ENCODE data around the gene KRT83. TPM values are rescaled to one million over a fixed set of nuclear protein-coding genes. Genes with fewer than 3 reads are reported as not detected.

The KRT83 gene
- total RNA-seq, 1 experiment from 2014 or later: not detected

DNA sequence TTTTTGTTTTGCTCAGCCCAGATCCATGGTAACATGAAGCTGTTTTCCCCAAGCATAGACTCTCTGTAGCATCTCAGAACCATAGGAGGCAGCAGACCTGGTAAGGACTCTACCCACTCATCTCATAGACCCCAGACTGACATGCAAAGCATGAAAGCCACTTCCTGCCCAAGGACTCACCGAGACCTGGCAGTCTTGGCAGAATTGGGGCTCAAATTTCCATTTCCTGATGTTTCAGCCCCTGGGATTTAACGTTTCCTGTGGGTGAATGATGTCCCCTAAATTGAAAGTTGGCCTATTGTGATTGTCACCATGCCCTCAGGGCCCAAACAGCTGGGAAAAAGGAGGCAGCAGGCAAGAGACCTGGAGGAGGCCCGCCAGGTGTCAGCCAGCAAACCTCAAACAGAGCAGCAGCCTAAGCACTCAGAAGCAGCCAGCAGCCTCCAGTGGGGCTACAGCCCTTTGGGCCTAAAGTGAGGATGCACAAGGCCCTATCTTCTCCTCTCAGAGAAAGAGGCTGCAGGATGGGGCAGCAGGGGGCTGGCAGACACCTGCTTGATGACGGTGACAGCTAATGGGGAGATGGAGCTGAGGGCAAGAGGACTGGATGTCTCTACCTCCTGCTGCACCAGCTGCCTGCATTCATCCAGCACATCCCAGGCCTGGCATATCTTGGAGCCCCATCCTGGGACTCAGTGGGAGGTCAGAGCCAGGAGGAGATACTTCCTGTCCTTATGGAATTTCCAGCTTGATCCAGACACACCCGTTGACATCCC, 37.6 kb upstream of the KRT83 start:
- Histone ChIP-seq H3K79me2 (ENCODE audit: insufficient read depth, low read length) (no peaks in the 10 kb centered on the region), H2BK5ac (ENCODE audit: insufficient read length, low read length) (no peak overlapping the region), H3K79me1 (ENCODE audit: insufficient read depth, low read depth, low read length, poor library complexity, severe bottlenecking) (no peaks in the 10 kb centered on the region), H4K5ac (ENCODE audit: insufficient read length, low read depth, low read length) (no peak overlapping the region), H4K91ac (ENCODE audit: insufficient read length, low read depth, low read length) (no peak overlapping the region), H2BK20ac (ENCODE audit: low read depth, low read length, poor library complexity, severe bottlenecking) (no peak overlapping the region), H4K8ac (replicated peaks; ENCODE audit: insufficient read length, low read depth, low read length) (no peak overlapping the region), H2AFZ (ENCODE audit: low read length) (no peak overlapping the region), H3K18ac (ENCODE audit: insufficient read length, low read depth, low read length) (no peak overlapping the region), H3K14ac (ENCODE audit: insufficient read depth, low read length) (no peak overlapping the region), H3K9me3 (ENCODE audit: control insufficient read depth, low read depth, low read length) (no peaks in the 10 kb centered on the region), H3K56ac (ENCODE audit: insufficient read length, low read depth, low read length) (no peak overlapping the region), H2BK12ac (ENCODE audit: insufficient read length, low read depth, low read length) (no peak overlapping the region), H3K9ac (ENCODE audit: extremely low read depth, insufficient read length, low read length) (no peak overlapping the region), H3K23me2 (ENCODE audit: insufficient read length, low read depth, low read length, poor library complexity, severe bottlenecking) (no peaks in the 10 kb centered on the region), H4K20me1 (ENCODE audit: control insufficient read depth, insufficient read depth, insufficient read length) (no peaks in the 10 kb centered on the region), H2BK15ac (ENCODE audit: low read depth, low read length) (no peak overlapping the region), H3K27ac (ENCODE audit: insufficient read length, low read depth, low read length) (no peak overlapping the region), H3K23ac (ENCODE audit: insufficient read length, low read depth, low read length) (no peak overlapping the region), H3K4ac (ENCODE audit: low read depth, low read length) (no peak overlapping the region), H2AK5ac (ENCODE audit: insufficient read length, low read length) (no peak overlapping the region), H3T11ph (ENCODE audit: low read length) (no peak overlapping the region), H3K27me3 (ENCODE audit: insufficient read depth, low read length) (no peaks in the 10 kb centered on the region), H3K4me2 (ENCODE audit: insufficient read depth, insufficient read length, low read length) (no peak overlapping the region), H3K4me1 (ENCODE audit: insufficient read depth, low read length) (no peaks in the 10 kb centered on the region), H2BK120ac (ENCODE audit: low read depth, low read length, poor library complexity, severe bottlenecking) (no peak overlapping the region)
- WGBS (ENCODE audit: extremely low coverage, insufficient read length, low lambda C conversion rate): no CpG with 5 or more reads among the region's 5 CpGs
- H3K4me3 Mint-ChIP-seq: no peak overlapping the region
- peaks cover 13 to 18% of the 10 kb centered on the region in 2 experiments for H3K4me1 Mint-ChIP-seq
- TF ChIP-seq CTCF (conservative IDR thresholded peaks at IDR 0.05): no peak
- H3K9me3 Mint-ChIP-seq: no peaks in the 10 kb centered on the region; a peak in 1 of 5 replicates
- peaks cover 2% of the 10 kb centered on the region for H3K27me3 Mint-ChIP-seq (ENCODE audit: low read depth)
- no peak for DNase-seq
- H3K36me3 Mint-ChIP-seq (ENCODE audit: insufficient read depth in 1 of 3, low read depth in 3 of 3): no peaks in the 10 kb centered on the region
- H3K27ac Mint-ChIP-seq: no peak overlapping the region
